H9 (cell line): ENCODE measurements around the gene STK25. TPM values are rescaled to one million over a fixed set of nuclear protein-coding genes. Genes with fewer than 3 reads are reported as not detected.

Experiments used
- DNase-seq: peaks from one replicate; pipeline ENCODE4 v3.0.0-alpha.2; 2017
- H2AFZ ChIP-seq: one replicate; pipeline ENCODE4 v1.6.1; 2013; ENCODE audit warnings: mild to moderate bottlenecking, low read length, control low read depth, moderate library complexity
- H2AK5ac ChIP-seq: 2 replicates; pipeline ENCODE4 v1.6.1; 2013; ENCODE audit warnings: low read length, control low read depth, mixed read lengths; ENCODE audit not compliant: insufficient read length
- H2BK120ac ChIP-seq: one replicate; pipeline ENCODE4 v1.6.1; 2013; ENCODE audit warnings: low read depth, mild to moderate bottlenecking, low read length, control low read depth, inconsistent platforms; ENCODE audit not compliant: poor library complexity, severe bottlenecking
- H2BK12ac ChIP-seq: 2 replicates; pipeline ENCODE4 v1.6.1; 2013; ENCODE audit warnings: low read length, control low read depth, mixed read lengths, low read depth; ENCODE audit not compliant: insufficient read length
- H2BK15ac ChIP-seq: 2 replicates; pipeline ENCODE4 v1.6.1; 2013; ENCODE audit warnings: low read depth, low read length, control low read depth
- H2BK20ac ChIP-seq: one replicate; pipeline ENCODE4 v1.6.1; 2013; ENCODE audit warnings: low read depth, mild to moderate bottlenecking, low read length, control low read depth, inconsistent platforms; ENCODE audit not compliant: poor library complexity, severe bottlenecking
- H2BK5ac ChIP-seq: 2 replicates; pipeline ENCODE4 v1.6.1; 2013; ENCODE audit warnings: low read length, control low read depth, mixed read lengths; ENCODE audit not compliant: insufficient read length
- H3K14ac ChIP-seq: 2 replicates; pipeline ENCODE4 v1.6.1; 2013; ENCODE audit warnings: low read length, control low read depth; ENCODE audit not compliant: insufficient read depth
- H3K18ac ChIP-seq: 2 replicates; pipeline ENCODE4 v1.6.1; 2013; ENCODE audit warnings: low read depth, mild to moderate bottlenecking, mixed read lengths, low read length, control low read depth; ENCODE audit not compliant: insufficient read length
- H3K23ac ChIP-seq: 2 replicates; pipeline ENCODE4 v1.6.1; 2013; ENCODE audit warnings: low read length, control low read depth, mixed read lengths, low read depth; ENCODE audit not compliant: insufficient read length
- H3K23me2 ChIP-seq: 2 replicates; pipeline ENCODE4 v1.6.1; 2013; ENCODE audit warnings: low read depth, mild to moderate bottlenecking, mixed read lengths, low read length, control low read depth; ENCODE audit not compliant: insufficient read length, poor library complexity, severe bottlenecking
- H3K27ac ChIP-seq: 2 replicates; pipeline ENCODE4 v1.5.1; 2013; ENCODE audit warnings: low read length, control low read depth, mixed read lengths, low read depth; ENCODE audit not compliant: insufficient read length
- H3K27me3 ChIP-seq: 2 replicates; pipeline ENCODE4 v1.6.1; 2013; ENCODE audit warnings: low read length, control low read depth, inconsistent platforms; ENCODE audit not compliant: insufficient read depth
- H3K4ac ChIP-seq: 2 replicates; pipeline ENCODE4 v1.6.1; 2013; ENCODE audit warnings: low read depth, mild to moderate bottlenecking, control low read depth, inconsistent platforms, low read length, moderate library complexity
- H3K4me1 ChIP-seq: 2 replicates; pipeline ENCODE4 v1.6.1; 2013; ENCODE audit warnings: low read length, control low read depth, inconsistent platforms; ENCODE audit not compliant: insufficient read depth
- H3K4me2 ChIP-seq: 2 replicates; pipeline ENCODE4 v1.6.1; 2013; ENCODE audit warnings: low read length, control low read depth, mixed read lengths; ENCODE audit not compliant: insufficient read length, insufficient read depth
- H3K56ac ChIP-seq: 2 replicates; pipeline ENCODE4 v1.6.1; 2013; ENCODE audit warnings: low read depth, mild to moderate bottlenecking, mixed read lengths, low read length, control low read depth; ENCODE audit not compliant: insufficient read length
- H3K79me1 ChIP-seq: 2 replicates; pipeline ENCODE4 v1.6.1; 2013; ENCODE audit warnings: low read depth, mild to moderate bottlenecking, moderate library complexity, low read length, control low read depth, inconsistent platforms; ENCODE audit not compliant: insufficient read depth, poor library complexity, severe bottlenecking
- H3K79me2 ChIP-seq: 2 replicates; pipeline ENCODE4 v1.6.1; 2013; ENCODE audit warnings: low read length, control low read depth, inconsistent platforms; ENCODE audit not compliant: insufficient read depth
- H3K9ac ChIP-seq: 2 replicates; pipeline ENCODE4 v1.6.1; 2013; ENCODE audit warnings: low read length, control low read depth, mixed read lengths; ENCODE audit not compliant: insufficient read length; ENCODE audit errors: extremely low read depth
- H3K9me3 ChIP-seq: one replicate; pipeline ENCODE4 v1.6.1; 2013; ENCODE audit warnings: low read depth, low read length, inconsistent platforms; ENCODE audit not compliant: control insufficient read depth
- H3T11ph ChIP-seq: one replicate; pipeline ENCODE4 v1.6.1; 2013; ENCODE audit warnings: mild to moderate bottlenecking, low read length, control low read depth, inconsistent platforms
- H4K20me1 ChIP-seq: one replicate; pipeline ENCODE4 v1.6.1; 2013; ENCODE audit not compliant: control insufficient read depth, insufficient read length, insufficient read depth
- H4K5ac ChIP-seq: 2 replicates; pipeline ENCODE4 v1.6.1; 2013; ENCODE audit warnings: low read depth, mild to moderate bottlenecking, mixed read lengths, low read length, control low read depth; ENCODE audit not compliant: insufficient read length
- H4K8ac ChIP-seq: replicated peaks from 2 replicates; pipeline ENCODE4 v1.6.1; 2013; ENCODE audit warnings: low read length, control low read depth, mixed read lengths, low read depth; ENCODE audit not compliant: insufficient read length
- H4K91ac ChIP-seq: 2 replicates; pipeline ENCODE4 v1.6.1; 2013; ENCODE audit warnings: low read depth, mild to moderate bottlenecking, moderate library complexity, mixed read lengths, low read length, control low read depth; ENCODE audit not compliant: insufficient read length
- H3K27ac Mint-ChIP-seq, 3 experiments: 2 replicates in 2 of 3; 3 replicates in 1 of 3; pipeline ENCODE4 v1.8.0; 2020 to 2021; ENCODE audit warnings: mixed read lengths in 3 of 3, mild to moderate bottlenecking in 1 of 3, moderate library complexity in 1 of 3
- H3K27me3 Mint-ChIP-seq: 2 replicates; pipeline ENCODE4 v1.8.0; 2021; ENCODE audit warnings: low read depth, mild to moderate bottlenecking, moderate library complexity, mixed read lengths
- H3K36me3 Mint-ChIP-seq, 3 experiments: 2 replicates in 2 of 3; 3 replicates in 1 of 3; pipeline ENCODE4 v1.8.0; 2020 to 2021; ENCODE audit warnings: low read depth in 3 of 3, mixed read lengths in 3 of 3; ENCODE audit not compliant: insufficient read depth in 1 of 3
- H3K4me1 Mint-ChIP-seq, 2 experiments: 2 replicates each; pipeline ENCODE4 v1.8.0; 2020; ENCODE audit warnings: mixed read lengths in 2 of 2
- H3K4me3 Mint-ChIP-seq, 2 experiments: 2 replicates in 1 of 2; 3 replicates in 1 of 2; pipeline ENCODE4 v1.8.0; 2020 to 2021; ENCODE audit warnings: mild to moderate bottlenecking in 2 of 2, mixed read lengths in 2 of 2, moderate library complexity in 1 of 2
- H3K9me3 Mint-ChIP-seq, 2 experiments: 2 replicates in 1 of 2; 3 replicates in 1 of 2; pipeline ENCODE4 v1.8.0; 2020; ENCODE audit warnings: mild to moderate bottlenecking in 2 of 2, mixed read lengths in 2 of 2, moderate library complexity in 1 of 2
- CTCF ChIP-seq: fragments of 200-600 bp; sonication (generic); conservative IDR thresholded peaks from 3 replicates; pipeline ENCODE4 v1.8.0; 2021; ENCODE audit warnings: antibody characterized with exemption, mild to moderate bottlenecking
- WGBS: extraction: QIAGEN DNeasy Blood & Tissue Kit; methylation state at CpG from one replicate; pipeline ENCODE4 v1.1.7; 2013; ENCODE audit warnings: missing lambda C conversion rate, low lambda C conversion rate, mixed read lengths; ENCODE audit not compliant: insufficient read length; ENCODE audit errors: extremely low coverage; 5-methylcytosine and 5-hydroxymethylcytosine counted together
- total RNA-seq: library from RNA; stranded (reverse); gene quantifications from 2 replicates; pipeline ENCODE4 v1.2.1, GENCODE V29; 2021

Gene STK25
- total RNA-seq, 1 experiment from 2014 or later, result 189 TPM

DNA sequence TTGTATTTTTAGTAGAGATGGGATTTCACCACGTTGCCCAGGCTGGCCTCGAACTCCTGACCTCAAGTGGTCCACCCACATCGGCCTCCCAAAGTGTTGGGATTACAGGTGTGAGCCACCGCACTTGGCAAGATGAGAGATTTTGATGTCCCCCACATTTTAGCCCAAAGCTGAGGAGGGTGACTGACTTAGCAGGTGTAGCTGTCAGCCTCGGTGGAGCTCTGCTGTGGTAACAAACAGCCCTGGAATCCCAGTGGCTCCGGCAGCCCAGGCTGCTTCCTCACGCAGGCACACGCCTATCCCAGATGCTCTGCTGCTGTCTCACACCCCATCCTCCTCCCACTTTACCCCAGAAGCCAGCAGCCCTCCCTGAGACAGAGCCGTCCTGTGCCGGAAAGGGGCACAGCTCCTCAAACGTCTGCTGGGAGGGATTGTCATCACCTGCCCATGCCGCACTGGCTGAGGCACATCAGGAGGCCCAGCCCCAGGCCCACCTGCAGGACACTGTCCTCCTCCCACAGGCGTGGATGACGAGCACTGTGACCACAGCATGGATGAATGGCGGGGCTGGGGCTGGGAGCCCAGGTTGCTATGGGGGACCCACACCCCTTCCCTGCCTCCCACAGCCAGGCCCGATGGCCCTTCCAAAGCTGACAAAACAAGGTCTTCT, 39.5 kb upstream of the STK25 start:
- Histone ChIP-seq H3K23me2 (no peaks in the 10 kb centered on the region), H4K8ac (no peak overlapping the region), H3K14ac (no peak overlapping the region), H2BK15ac (no peak overlapping the region), H2AFZ (no peak overlapping the region), H4K5ac (no peak overlapping the region), H3K27ac (no peak overlapping the region), H3K56ac (no peak overlapping the region), H3K4ac (no peak overlapping the region), H3K9ac (no peak overlapping the region), H2BK5ac (no peak overlapping the region), H3K4me2 (no peak overlapping the region), H4K91ac (no peak overlapping the region), H3K18ac (no peak overlapping the region), H3T11ph (no peak overlapping the region), H3K23ac (no peak overlapping the region), H2BK12ac (no peak overlapping the region), H3K9me3 (no peaks in the 10 kb centered on the region), H3K27me3 (peaks cover 2% of the 10 kb centered on the region; the same call in 1 of the 2 replicates), H4K20me1 (no peaks in the 10 kb centered on the region), H3K79me1 (no peaks in the 10 kb centered on the region), H3K79me2 (no peaks in the 10 kb centered on the region), H2AK5ac (no peak overlapping the region), H2BK120ac (no peak overlapping the region), H3K4me1 (no peaks in the 10 kb centered on the region), H2BK20ac (no peak overlapping the region)
- no peak for TF ChIP-seq CTCF
- H3K36me3 Mint-ChIP-seq, result no peaks in the 10 kb centered on the region
- peak; percentile 21 for DNase-seq
- H3K9me3 Mint-ChIP-seq, result no peaks in the 10 kb centered on the region
- H3K4me1 Mint-ChIP-seq, result peaks cover 0 to 7% of the 10 kb centered on the region in 2 experiments; a peak in 1 of 4 replicates
- WGBS, result no CpG with 5 or more reads among the region's 16 CpGs
- peaks cover 12% of the 10 kb centered on the region for H3K27me3 Mint-ChIP-seq
- H3K27ac Mint-ChIP-seq, result no peak overlapping the region
- H3K4me3 Mint-ChIP-seq, result no peak overlapping the region; a peak in 1 of 5 replicates
